CD14-positive monocyte (primary cell): ENCODE data around the gene PTPRN2. TPM values are rescaled to one million over a fixed set of nuclear protein-coding genes. Genes with fewer than 3 reads are reported as not detected.

Source experiments
- DNase-seq, 3 donors: peaks; one replicate each; pipeline ENCODE4 v3.0.0-alpha.2; 2011 to 2022
- H2AFZ ChIP-seq: 2 replicates; pipeline ENCODE4 v1.6.0; 2012; ENCODE audit warnings: mild to moderate bottlenecking, low read depth, low read length, inconsistent platforms; ENCODE audit not compliant: insufficient read depth, poor library complexity, severe bottlenecking
- H3K27ac ChIP-seq, 2 donors: 1 replicate in 1 of 2; 2 replicates in 1 of 2; pipeline ENCODE4 v1.5.1; 2012 to 2013; ENCODE audit warnings: low read length in 2 of 2, control low read depth in 1 of 2, inconsistent platforms in 1 of 2, low read depth in 1 of 2, mild to moderate bottlenecking in 1 of 2
- H3K27me3 ChIP-seq, 2 donors: one replicate each; pipeline versions ENCODE4 v1.6.0 to v1.6.1; 2011 to 2013; ENCODE audit warnings: low read length in 2 of 2; ENCODE audit not compliant: control insufficient read depth in 2 of 2, insufficient read depth in 2 of 2
- H3K36me3 ChIP-seq, 2 donors: replicated peaks in 1 of 2; 1 replicate in 1 of 2; 2 replicates in 1 of 2; pipeline versions ENCODE4 v1.5.1 to v1.6.1; 2012 to 2013; ENCODE audit warnings: low read length in 2 of 2, control low read depth in 1 of 2, inconsistent platforms in 1 of 2, mild to moderate bottlenecking in 1 of 2; ENCODE audit not compliant: insufficient read depth in 2 of 2, control insufficient read depth in 1 of 2
- H3K4me1 ChIP-seq, 2 donors: 1 replicate in 1 of 2; 2 replicates in 1 of 2; pipeline versions ENCODE4 v1.5.1 to v1.6.1; 2012 to 2013; ENCODE audit warnings: low read length in 2 of 2, control low read depth in 1 of 2, inconsistent platforms in 1 of 2, mild to moderate bottlenecking in 1 of 2, moderate library complexity in 1 of 2; ENCODE audit not compliant: insufficient read depth in 2 of 2, control insufficient read depth in 1 of 2
- H3K4me2 ChIP-seq: replicated peaks from 2 replicates; pipeline ENCODE3; 2012; ENCODE audit warnings: low read length, moderate library complexity, mild to moderate bottlenecking; ENCODE audit not compliant: poor library complexity, severe bottlenecking; ENCODE audit errors: extremely low read depth
- H3K4me3 ChIP-seq, 3 experiments: fragments of 200-600 bp in 1 of 3; sonication (generic) in 1 of 3; replicated peaks in 1 of 3; 1 replicate in 2 of 3; 2 replicates in 1 of 3; pipeline ENCODE4 v1.5.1; 2011 to 2013; ENCODE audit warnings: low read length in 3 of 3, mild to moderate bottlenecking in 3 of 3, control low read depth in 2 of 3, low read depth in 2 of 3, inconsistent platforms in 1 of 3, moderate library complexity in 1 of 3
- H3K79me2 ChIP-seq: 2 replicates; pipeline ENCODE4 v1.6.0; 2012; ENCODE audit warnings: mild to moderate bottlenecking, control low read depth, inconsistent platforms, low read length, moderate library complexity; ENCODE audit not compliant: insufficient read depth
- H3K9ac ChIP-seq: 2 replicates; pipeline ENCODE4 v1.6.0; 2017; ENCODE audit warnings: low read length, mild to moderate bottlenecking; ENCODE audit not compliant: insufficient read depth, poor library complexity, severe bottlenecking
- H3K9me3 ChIP-seq, 2 donors: replicated peaks in 1 of 2; 1 replicate in 1 of 2; 2 replicates in 1 of 2; pipeline versions ENCODE4 v1.5.1 to v1.6.1; 2012 to 2013; ENCODE audit warnings: low read length in 2 of 2, control low read depth in 1 of 2; ENCODE audit not compliant: control insufficient read depth in 1 of 2, insufficient read depth in 1 of 2
- H4K20me1 ChIP-seq: 2 replicates; pipeline ENCODE4 v1.6.0; 2012; ENCODE audit warnings: mild to moderate bottlenecking, low read length, control low read depth, moderate library complexity; ENCODE audit not compliant: insufficient read depth
- H3K27ac Mint-ChIP-seq, 7 donors: one replicate each; pipeline ENCODE4 v1.8.0; 2020; ENCODE audit warnings: mild to moderate bottlenecking in 7 of 7, mixed read lengths in 7 of 7, moderate library complexity in 6 of 7, inconsistent platforms in 2 of 7
- H3K27me3 Mint-ChIP-seq, 3 donors: one replicate each; pipeline ENCODE4 v1.8.0; 2021 to 2022; ENCODE audit warnings: low read depth in 3 of 3, mild to moderate bottlenecking in 3 of 3, mixed read lengths in 3 of 3, moderate library complexity in 3 of 3, inconsistent platforms in 1 of 3
- H3K36me3 Mint-ChIP-seq, 2 donors: one replicate each; pipeline ENCODE4 v1.8.0; 2020; ENCODE audit warnings: mixed read lengths in 2 of 2, inconsistent platforms in 1 of 2, mild to moderate bottlenecking in 1 of 2
- H3K4me1 Mint-ChIP-seq: one replicate; pipeline ENCODE4 v1.8.0; 2020; ENCODE audit warnings: mild to moderate bottlenecking, mixed read lengths
- H3K4me3 Mint-ChIP-seq, 2 donors: one replicate each; pipeline ENCODE4 v1.8.0; 2020; ENCODE audit warnings: mild to moderate bottlenecking in 2 of 2, mixed read lengths in 2 of 2, moderate library complexity in 1 of 2
- H3K9me3 Mint-ChIP-seq, 7 donors: one replicate each; pipeline ENCODE4 v1.8.0; 2020 to 2022; ENCODE audit warnings: mixed read lengths in 7 of 7, mild to moderate bottlenecking in 6 of 7, moderate library complexity in 6 of 7, inconsistent platforms in 2 of 7
- CTCF ChIP-seq: fragments of 200-600 bp; IDR thresholded peaks from one replicate; pipeline ENCODE4 v1.8.0; 2022; ENCODE audit warnings: antibody characterized with exemption, mild to moderate bottlenecking
- WGBS: methylation state at CpG from one replicate; pipeline ENCODE4 v1.1.5; 2013; ENCODE audit warnings: missing lambda C conversion rate; ENCODE audit not compliant: insufficient coverage; 5-methylcytosine and 5-hydroxymethylcytosine counted together
- intact Hi-C, 2 donors: fragments of 100-400 bp; cut with micrococcal nuclease; formaldehyde crosslinking; loops; one replicate each; pipeline versions ENCODE4 v1.15.0 to v1.15.1; 2023
- polyA plus RNA-seq, 3 donors: library from polyadenylated mRNA; depleted of rRNA in 1 of 3; unstranded in 2 of 3; stranded (reverse) in 1 of 3; fragments of 300-500 nt in 2 of 3; fragments of >200 nt in 1 of 3; fragmentation: Illumina TruSeq in 2 of 3; gene quantifications; 1 replicate in 2 of 3; 2 replicates in 1 of 3; pipeline ENCODE4 v1.2.3, GENCODE V29; 2012 to 2021

Gene PTPRN2
- polyA plus RNA-seq, 3 donors, result 0.25 to 1.4 (median 0.97) TPM

DNA sequence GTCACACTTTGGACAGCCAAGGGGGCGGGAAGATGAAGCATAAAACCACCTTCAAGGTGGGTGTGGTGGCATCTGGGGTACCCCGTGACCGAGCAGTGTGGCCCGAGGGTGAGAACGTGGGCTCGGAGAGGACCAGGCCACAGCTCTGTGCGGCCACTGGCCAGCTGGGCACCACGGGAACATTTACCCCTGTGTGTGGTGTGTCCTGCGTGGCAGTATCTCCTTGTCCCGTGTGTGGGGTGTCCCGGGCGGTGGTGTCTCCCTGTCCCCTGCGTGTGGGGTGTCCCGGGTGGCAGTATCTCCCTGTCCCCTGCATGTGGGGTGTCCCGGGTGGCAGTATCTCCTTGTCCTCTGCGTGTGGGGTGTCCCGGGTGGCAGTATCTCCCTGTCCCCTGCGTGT, 680.5 kb downstream of the PTPRN2 start:
- WGBS, result 95% methylated on average over 14 of the region's 18 CpGs

DNA sequence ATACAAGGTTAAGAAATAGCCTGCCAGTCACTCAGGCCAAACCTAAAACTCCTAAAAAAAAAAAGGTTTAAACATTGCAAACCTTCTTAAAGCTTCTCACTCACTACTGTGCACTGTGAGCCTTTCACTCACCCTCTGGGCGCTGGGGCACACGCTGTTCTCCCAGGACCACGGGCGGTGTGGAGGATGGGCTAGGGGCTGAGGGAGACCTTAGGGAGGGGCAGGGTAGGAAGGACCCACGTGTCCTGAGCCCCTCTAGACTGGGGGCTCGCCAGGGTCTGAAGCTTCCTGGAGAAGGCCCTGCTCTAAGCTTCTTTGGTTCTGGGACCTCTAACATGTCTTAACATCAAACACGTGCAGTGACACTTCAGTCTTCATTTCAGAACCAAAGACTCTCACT, 681.0 kb downstream of the PTPRN2 start:
- Mint-ChIP-seq H3K9me3 (peaks cover 4 to 13% (median 6%) of the 10 kb centered on the region in 7 donors), H3K36me3 (no peaks in the 10 kb centered on the region), H3K4me1 (no peaks in the 10 kb centered on the region), H3K27me3 (peaks cover 2 to 10% (median 4%) of the 10 kb centered on the region in 3 donors), H3K4me3 (no peak overlapping the region), H3K27ac (no peak overlapping the region)
- WGBS, result 100% methylated on average over 4 of the region's 7 CpGs
- DNase-seq, result no peak
- H3K4me1 ChIP-seq, result no peaks in the 10 kb centered on the region
- H2AFZ ChIP-seq, result no peak overlapping the region
- no peaks in the 10 kb centered on the region for H3K27me3 ChIP-seq
- no peak overlapping the region for H3K4me3 ChIP-seq
- H4K20me1 ChIP-seq, result no peaks in the 10 kb centered on the region
- no peaks in the 10 kb centered on the region for H3K36me3 ChIP-seq
- H3K4me2 ChIP-seq, result no peak overlapping the region
- H3K79me2 ChIP-seq, result no peaks in the 10 kb centered on the region
- intact Hi-C loops, result no loop called here
- H3K9ac ChIP-seq, result no peak overlapping the region
- no peak for TF ChIP-seq CTCF
- H3K27ac ChIP-seq, result no peak overlapping the region
- H3K9me3 ChIP-seq, result peaks cover 0 to 13% of the 10 kb centered on the region in 2 donors

More for the DNA sequence above, 680.5 kb downstream of the PTPRN2 start:
- Histone ChIP-seq H2AFZ (no peak overlapping the region), H3K9ac (no peak overlapping the region), H3K9me3 (peaks cover 0 to 13% of the 10 kb centered on the region in 2 donors), H3K4me1 (no peaks in the 10 kb centered on the region), H4K20me1 (no peaks in the 10 kb centered on the region), H3K36me3 (no peaks in the 10 kb centered on the region), H3K27me3 (no peaks in the 10 kb centered on the region), H3K4me3 (no peak overlapping the region), H3K4me2 (no peak overlapping the region), H3K27ac (no peak overlapping the region), H3K79me2 (no peaks in the 10 kb centered on the region)
- H3K4me3 Mint-ChIP-seq, result no peak overlapping the region
- intact Hi-C loops, result no loop called here
- H3K4me1 Mint-ChIP-seq, result no peaks in the 10 kb centered on the region
- no peak for TF ChIP-seq CTCF
- H3K9me3 Mint-ChIP-seq, result peaks cover 4 to 13% (median 6%) of the 10 kb centered on the region in 7 donors
- DNase-seq, result no peak
- H3K27ac Mint-ChIP-seq, result peak overlapping the region in 1 of 7 donors; percentile 33
- peaks cover 2 to 10% (median 4%) of the 10 kb centered on the region in 3 donors for H3K27me3 Mint-ChIP-seq
- no peaks in the 10 kb centered on the region for H3K36me3 Mint-ChIP-seq
